Activated CD8-positive, alpha-beta memory T cell treated with anti-CD3 and anti-CD28 coated beads for 1 hour (primary cell): ENCODE results near the gene HADHA.

Source experiments
- DNase-seq, 2 donors: peaks; one replicate each; pipeline ENCODE4 v3.0.0-alpha.2; 2020; ENCODE audit warnings: low read depth in 1 of 2; ENCODE audit errors: extremely low read depth in 1 of 2

The HADHA gene

GRCh38 chr2:26245810-26246209 lies 1.4 kb upstream of the HADHA start:
- no peak for DNase-seq

- peak in 1 of 2 donors; percentile 24 for DNase-seq
These were observed 850 bp upstream of the HADHA start for GRCh38 chr2:26245231-26245732.

GRCh38 chr2:26243470-26244308 lies 743 bp downstream of the HADHA start:
- DNase-seq = no peak

- DNase-seq = no peak
These were observed 2.5 kb downstream of the HADHA start for GRCh38 chr2:26241928-26242436.

GRCh38 chr2:26238311-26238958 lies 6.0 kb downstream of the HADHA start:
- no peak for DNase-seq

GRCh38 chr2:26237868-26238267 lies 6.6 kb downstream of the HADHA start:
- no peak for DNase-seq

- DNase-seq = no peak
These were observed 9.3 kb downstream of the HADHA start for GRCh38 chr2:26235089-26235488.

GRCh38 chr2:26230806-26231205 lies 13.6 kb downstream of the HADHA start:
- DNase-seq = no peak

- no peak for DNase-seq
These were observed 14.8 kb downstream of the HADHA start for GRCh38 chr2:26229595-26229994.

GRCh38 chr2:26224095-26224494 lies 20.3 kb downstream of the HADHA start:
- DNase-seq = no peak

GRCh38 chr2:26223018-26223417 lies 21.4 kb downstream of the HADHA start:
- DNase-seq = no peak

GRCh38 chr2:26217720-26218119 lies 26.7 kb downstream of the HADHA start:
- DNase-seq = no peak

- DNase-seq = no peak
These were observed 27.8 kb downstream of the HADHA start for GRCh38 chr2:26216587-26216986.

GRCh38 chr2:26215833-26216232 lies 28.6 kb downstream of the HADHA start:
- DNase-seq = no peak

GRCh38 chr2:26214759-26215158 lies 29.7 kb downstream of the HADHA start:
- no peak for DNase-seq

- DNase-seq = no peak
These were observed 32.4 kb downstream of the HADHA start for GRCh38 chr2:26212011-26212410.

- no peak for DNase-seq
These were observed 40.5 kb downstream of the HADHA start for GRCh38 chr2:26203906-26204305.

GRCh38 chr2:26202981-26203490 lies 41.4 kb downstream of the HADHA start:
- no peak for DNase-seq

GRCh38 chr2:26197516-26197915 lies 46.9 kb downstream of the HADHA start:
- no peak for DNase-seq

GRCh38 chr2:26196683-26197418 lies 47.6 kb downstream of the HADHA start:
- DNase-seq = no peak
